ENCODE data around the gene MAPK9.

DNA sequence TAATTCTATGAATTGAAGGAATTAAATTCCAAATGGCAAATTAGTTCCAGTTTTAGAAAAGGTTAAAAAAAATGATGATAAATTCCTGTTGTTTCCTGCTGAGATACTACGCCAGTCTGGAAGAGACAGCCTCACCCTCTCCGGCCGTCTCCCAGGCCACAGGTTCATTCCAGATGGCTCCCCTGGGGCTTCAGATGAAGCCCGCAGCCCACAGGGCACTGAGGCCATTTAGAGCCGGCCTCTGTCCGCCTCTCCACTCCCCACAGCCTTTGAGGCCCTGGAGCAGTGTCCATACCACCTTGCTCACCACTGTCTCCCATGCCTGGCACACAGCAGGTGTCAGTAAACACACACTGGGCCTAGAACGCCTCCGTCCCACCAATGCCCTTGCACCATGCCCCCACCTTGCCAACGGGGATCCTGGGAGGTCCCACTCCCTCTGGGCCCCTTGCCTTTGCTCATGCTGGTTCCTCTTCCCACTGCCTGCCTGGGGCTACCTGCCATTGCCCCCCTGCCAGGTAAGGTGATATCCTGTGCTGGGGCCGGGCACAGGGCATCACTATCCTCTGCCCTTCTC, 35.2 kb upstream of the MAPK9 start:
- TF ChIP-seq, protein P1, sequence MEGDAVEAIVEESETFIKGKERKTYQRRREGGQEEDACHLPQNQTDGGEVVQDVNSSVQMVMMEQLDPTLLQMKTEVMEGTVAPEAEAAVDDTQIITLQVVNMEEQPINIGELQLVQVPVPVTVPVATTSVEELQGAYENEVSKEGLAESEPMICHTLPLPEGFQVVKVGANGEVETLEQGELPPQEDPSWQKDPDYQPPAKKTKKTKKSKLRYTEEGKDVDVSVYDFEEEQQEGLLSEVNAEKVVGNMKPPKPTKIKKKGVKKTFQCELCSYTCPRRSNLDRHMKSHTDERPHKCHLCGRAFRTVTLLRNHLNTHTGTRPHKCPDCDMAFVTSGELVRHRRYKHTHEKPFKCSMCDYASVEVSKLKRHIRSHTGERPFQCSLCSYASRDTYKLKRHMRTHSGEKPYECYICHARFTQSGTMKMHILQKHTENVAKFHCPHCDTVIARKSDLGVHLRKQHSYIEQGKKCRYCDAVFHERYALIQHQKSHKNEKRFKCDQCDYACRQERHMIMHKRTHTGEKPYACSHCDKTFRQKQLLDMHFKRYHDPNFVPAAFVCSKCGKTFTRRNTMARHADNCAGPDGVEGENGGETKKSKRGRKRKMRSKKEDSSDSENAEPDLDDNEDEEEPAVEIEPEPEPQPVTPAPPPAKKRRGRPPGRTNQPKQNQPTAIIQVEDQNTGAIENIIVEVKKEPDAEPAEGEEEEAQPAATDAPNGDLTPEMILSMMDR (IDR thresholded peaks at IDR 0.05), result no peak
- TF ChIP-seq POLR2A (IDR thresholded peaks at IDR 0.05), result no peak

Data from adrenal gland (tissue), 5 donors.